SK-N-SH treated with all-trans-retinoic acid at 6 μM for 48 hours (cell line): ENCODE measurements around the gene TBCK.
A peak's percentile ranks its signal among the peaks of the same experiment; 100 is the strongest.

Experiments used
- ATAC-seq: fragments of 200-7000 bp; cut with Tn5 transposase; 3 replicates; pipeline ENCODE4 v1.9.1; 2020; ENCODE audit warnings: mild to moderate bottlenecking, moderate library complexity
- ARNTL ChIP-seq: fragments of 450-650 bp; formaldehyde crosslinking; IDR thresholded peaks from 2 replicates; pipeline ENCODE4 v1.5.0; 2020; ENCODE audit warnings: low read depth, mild to moderate bottlenecking, moderate library complexity, borderline replicate concordance
- BACH2 ChIP-seq: fragments of 250-450 bp; sonication (Bioruptor Pico); IDR thresholded peaks from 2 replicates; pipeline ENCODE4 v1.9.0; 2021; ENCODE audit warnings: mild to moderate bottlenecking, borderline replicate concordance
- CREB5 ChIP-seq: fragments of 250-450 bp; sonication (Bioruptor Pico); IDR thresholded peaks from 2 replicates; pipeline ENCODE4 v1.5.1; 2020; ENCODE audit warnings: low read depth, mild to moderate bottlenecking, moderate library complexity
- CSDC2 ChIP-seq: fragments of 250-450 bp; sonication (Bioruptor Pico); IDR thresholded peaks from 2 replicates; pipeline ENCODE4 v1.5.0; 2020; ENCODE audit warnings: mild to moderate bottlenecking, moderate library complexity
- ESRRG ChIP-seq: fragments of 250-450 bp; sonication (Bioruptor Pico); IDR thresholded peaks from 2 replicates; pipeline ENCODE4 v1.6.1; 2021; ENCODE audit warnings: mild to moderate bottlenecking
- GLIS3 ChIP-seq: fragments of 250-450 bp; sonication (Bioruptor Pico); IDR thresholded peaks from 2 replicates; pipeline ENCODE4 v1.5.0; 2020; ENCODE audit warnings: mild to moderate bottlenecking, moderate library complexity
- ISL1 ChIP-seq: fragments of 250-450 bp; sonication (Bioruptor Pico); IDR thresholded peaks from 2 replicates; pipeline ENCODE4 v2.1.2; 2022; ENCODE audit warnings: mild to moderate bottlenecking, moderate library complexity
- PPARA ChIP-seq: fragments of 250-450 bp; sonication (Bioruptor Pico); IDR thresholded peaks from 2 replicates; pipeline ENCODE4 v1.5.0; 2020; ENCODE audit warnings: mild to moderate bottlenecking, borderline replicate concordance
- RARB ChIP-seq: fragments of 250-450 bp; sonication (Bioruptor Pico); IDR thresholded peaks from 2 replicates; pipeline ENCODE4 v1.8.0; 2021; ENCODE audit warnings: mild to moderate bottlenecking, moderate library complexity
- TCF4 ChIP-seq: fragments of 250-450 bp; sonication (Bioruptor Pico); IDR thresholded peaks from 2 replicates; pipeline ENCODE4 v1.8.0; 2021; ENCODE audit warnings: mild to moderate bottlenecking, moderate library complexity, borderline replicate concordance
- TOX ChIP-seq: fragments of 250-450 bp; sonication (Bioruptor Pico); IDR thresholded peaks from 2 replicates; pipeline ENCODE4 v1.8.0; 2021; ENCODE audit warnings: mild to moderate bottlenecking, moderate library complexity, borderline replicate concordance
- TSHZ2 ChIP-seq: fragments of 250-450 bp; sonication (Bioruptor Pico); IDR thresholded peaks from 2 replicates; pipeline ENCODE4 v1.5.0; 2020; ENCODE audit warnings: mild to moderate bottlenecking, moderate library complexity
- ZFP3 ChIP-seq: fragments of 250-450 bp; sonication (Bioruptor Pico); IDR thresholded peaks from 2 replicates; pipeline ENCODE4 v1.5.0; 2020; ENCODE audit warnings: mild to moderate bottlenecking, moderate library complexity
- ZFP30 ChIP-seq: fragments of 450-650 bp; formaldehyde crosslinking; IDR thresholded peaks from 2 replicates; pipeline ENCODE4 v1.5.0; 2022; ENCODE audit warnings: mild to moderate bottlenecking, moderate library complexity
- ZNF565 ChIP-seq: fragments of 450-650 bp; formaldehyde crosslinking; conservative IDR thresholded peaks from 2 replicates; pipeline ENCODE4 v1.5.0; 2020; ENCODE audit warnings: low read depth, mild to moderate bottlenecking, moderate library complexity
- ZNF8 ChIP-seq: fragments of 450-650 bp; formaldehyde crosslinking; IDR thresholded peaks from 2 replicates; pipeline ENCODE4 v1.5.0; 2020; ENCODE audit warnings: mild to moderate bottlenecking, moderate library complexity
- TF ChIP-seq, protein P1 (sequence below): fragments of 250-450 bp; sonication (Bioruptor Pico); IDR thresholded peaks from 2 replicates; pipeline ENCODE4 v1.8.0; 2020; ENCODE audit warnings: mild to moderate bottlenecking, moderate library complexity, borderline replicate concordance

TBCK gene

DNA sequence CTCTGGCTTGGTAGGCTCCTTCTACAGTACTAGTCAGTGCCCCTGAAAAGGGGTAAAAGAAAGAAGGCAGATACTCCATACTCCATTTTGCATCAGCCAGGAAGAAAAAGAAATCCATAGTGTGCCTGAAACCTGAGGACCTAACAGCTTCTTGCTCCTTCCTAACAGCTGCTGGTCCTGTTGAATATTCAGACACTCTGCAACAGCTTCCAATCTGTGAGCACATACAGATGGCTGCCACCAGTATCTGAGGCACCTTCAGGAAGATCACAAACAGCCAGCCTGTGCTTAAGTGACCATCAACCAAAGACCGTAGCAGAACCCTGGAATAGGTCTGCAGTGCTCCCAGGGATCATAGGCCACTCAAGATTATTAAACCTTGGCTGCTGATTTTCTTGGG, 48.3 kb upstream of the TBCK start:
- ATAC-seq: no peak
- no peak for TF ChIP-seq BACH2 (CRISPR knock-in tag)
- TF ChIP-seq, protein P1, sequence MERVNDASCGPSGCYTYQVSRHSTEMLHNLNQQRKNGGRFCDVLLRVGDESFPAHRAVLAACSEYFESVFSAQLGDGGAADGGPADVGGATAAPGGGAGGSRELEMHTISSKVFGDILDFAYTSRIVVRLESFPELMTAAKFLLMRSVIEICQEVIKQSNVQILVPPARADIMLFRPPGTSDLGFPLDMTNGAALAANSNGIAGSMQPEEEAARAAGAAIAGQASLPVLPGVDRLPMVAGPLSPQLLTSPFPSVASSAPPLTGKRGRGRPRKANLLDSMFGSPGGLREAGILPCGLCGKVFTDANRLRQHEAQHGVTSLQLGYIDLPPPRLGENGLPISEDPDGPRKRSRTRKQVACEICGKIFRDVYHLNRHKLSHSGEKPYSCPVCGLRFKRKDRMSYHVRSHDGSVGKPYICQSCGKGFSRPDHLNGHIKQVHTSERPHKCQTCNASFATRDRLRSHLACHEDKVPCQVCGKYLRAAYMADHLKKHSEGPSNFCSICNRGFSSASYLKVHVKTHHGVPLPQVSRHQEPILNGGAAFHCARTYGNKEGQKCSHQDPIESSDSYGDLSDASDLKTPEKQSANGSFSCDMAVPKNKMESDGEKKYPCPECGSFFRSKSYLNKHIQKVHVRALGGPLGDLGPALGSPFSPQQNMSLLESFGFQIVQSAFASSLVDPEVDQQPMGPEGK (CRISPR knock-in tag): no peak
- TF ChIP-seq GLIS3 (CRISPR knock-in tag): no peak
- TF ChIP-seq TCF4 (CRISPR knock-in tag): no peak
- no peak for TF ChIP-seq RARB (CRISPR knock-in tag)
- TF ChIP-seq TSHZ2 (CRISPR knock-in tag): no peak

DNA sequence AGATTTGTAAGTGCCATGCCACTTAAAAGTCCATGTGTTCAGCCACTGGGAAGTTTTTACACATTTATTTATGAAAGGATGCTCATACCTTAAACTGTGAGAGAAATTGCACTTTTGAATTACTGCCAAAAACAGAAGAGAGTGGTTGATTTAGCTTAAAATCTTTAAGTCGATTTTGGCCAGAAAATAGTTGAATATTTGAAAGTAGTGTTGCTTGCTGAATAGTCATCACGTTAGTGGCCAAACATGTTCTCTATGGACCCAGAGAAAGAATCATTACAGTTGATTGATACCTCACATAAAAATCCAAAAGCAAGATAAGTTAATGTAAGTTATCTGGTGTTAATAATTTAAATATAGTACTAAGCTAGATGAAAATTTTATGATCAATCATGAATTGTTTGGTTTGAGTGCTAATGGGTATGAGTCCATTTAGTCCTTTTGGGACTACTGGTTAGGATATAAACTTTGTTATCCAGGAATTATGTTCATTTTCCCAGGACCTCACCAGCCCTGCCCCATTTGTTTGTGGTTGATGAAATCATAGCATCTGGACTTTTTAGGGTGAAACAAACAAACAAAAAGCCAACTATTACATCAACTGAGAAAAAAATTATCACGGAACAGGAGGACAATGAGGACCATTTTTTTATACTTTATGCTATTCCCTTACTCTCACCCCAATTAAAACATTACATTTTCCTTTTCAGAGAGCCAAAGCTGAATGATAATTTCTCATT, 46.2 kb upstream of the TBCK start:
- TF ChIP-seq ARNTL (CRISPR knock-in tag) (no peak), GLIS3 (CRISPR knock-in tag) (no peak), ZFP30 (CRISPR knock-in tag) (no peak), RARB (CRISPR knock-in tag) (no peak), TCF4 (CRISPR knock-in tag) (no peak), CREB5 (no peak), TOX (CRISPR knock-in tag) (no peak), ZNF8 (CRISPR knock-in tag) (no peak), TSHZ2 (CRISPR knock-in tag) (no peak), ZFP3 (CRISPR knock-in tag) (no peak), ESRRG (no peak), CSDC2 (CRISPR knock-in tag) (no peak), ZNF565 (CRISPR knock-in tag) (no peak)
- TF ChIP-seq, protein P1 (CRISPR knock-in tag): no peak
- TF ChIP-seq, all 23 proteins: peak for 0
- ATAC-seq: no peak

- TF ChIP-seq ISL1: peak; percentile 64
- no peak for TF ChIP-seq PPARA (CRISPR knock-in tag)
- peak; percentile 59 for ATAC-seq
Observed at GRCh38 chr4:106358899-106359298, 42.9 kb upstream of the TBCK start.
